Upper lobe of left lung (tissue), 6 donors: ENCODE results near the gene HHAT. TPM values are rescaled to one million over a fixed set of nuclear protein-coding genes. Genes with fewer than 3 reads are reported as not detected.
"Not testable (repeated sequence)": the region's sequence is repeated elsewhere in the genome, so short reads cannot be mapped to it uniquely, and the experiment has no call there.

Experiments used
- ATAC-seq, 2 donors: fragments of 200-7000 bp; cut with Tn5 transposase; one replicate each; pipeline ENCODE4 v1.9.1; 2022; ENCODE audit warnings: mild to moderate bottlenecking in 2 of 2, moderate library complexity in 2 of 2; ENCODE audit not compliant: low FRiP score in 2 of 2
- DNase-seq, 2 donors: peaks; one replicate each; pipeline ENCODE4 v3.0.0-alpha.2; 2019 to 2020
- H3K27ac ChIP-seq, 4 donors: fragments of 200-600 bp; sonication (generic); one replicate each; pipeline ENCODE4 v1.5.1; 2016 to 2019
- H3K27me3 ChIP-seq, 4 donors: fragments of 200-600 bp; sonication (generic); one replicate each; pipeline ENCODE4 v1.5.1; 2017 to 2019
- H3K36me3 ChIP-seq, 4 donors: fragments of 200-600 bp; sonication (generic); one replicate each; pipeline ENCODE4 v1.5.1; 2016 to 2019
- H3K4me1 ChIP-seq, 4 donors: fragments of 200-600 bp; sonication (generic); one replicate each; pipeline ENCODE4 v1.5.1; 2018 to 2019
- H3K4me3 ChIP-seq, 4 donors: fragments of 200-600 bp; sonication (generic); one replicate each; pipeline ENCODE4 v1.5.1; 2017 to 2019; ENCODE audit warnings: mild to moderate bottlenecking in 2 of 4, moderate library complexity in 1 of 4
- H3K9me3 ChIP-seq, 4 donors: fragments of 200-600 bp; sonication (generic); one replicate each; pipeline ENCODE4 v1.5.1; 2018 to 2019
- CTCF ChIP-seq, 6 experiments: fragments of 450-650 bp in 4 of 6; fragments of 200-600 bp in 2 of 6; sonication (generic) in 2 of 6; IDR thresholded peaks; one replicate each; pipeline ENCODE4 v1.5.1; 2016 to 2019; ENCODE audit warnings: antibody characterized with exemption in 6 of 6
- EP300 ChIP-seq, 4 donors: sonication (generic); formaldehyde crosslinking; IDR thresholded peaks; one replicate each; pipeline ENCODE4 v1.5.1; 2017; ENCODE audit warnings: antibody characterized with exemption in 4 of 4, control low read depth in 2 of 4
- POLR2A ChIP-seq, 4 donors: fragments of 450-650 bp; IDR thresholded peaks; one replicate each; pipeline ENCODE4 v1.5.1; 2016 to 2017; ENCODE audit warnings: antibody characterized with exemption in 4 of 4, mild to moderate bottlenecking in 2 of 4
- POLR2AphosphoS5 ChIP-seq, 2 donors: sonication (generic); formaldehyde crosslinking; IDR thresholded peaks; one replicate each; pipeline ENCODE4 v1.5.1; 2017; ENCODE audit warnings: antibody characterized with exemption in 2 of 2
- WGBS, 2 donors: methylation state at CpG; one replicate each; pipeline ENCODE4 v1.1.5; 2017 to 2018; 5-methylcytosine and 5-hydroxymethylcytosine counted together
- total RNA-seq, 6 donors: library from RNA; depleted of rRNA in 4 of 6; stranded (reverse); fragments of >200 nt in 4 of 6; gene quantifications; one replicate each; pipeline versions ENCODE4 v1.1.0 to v1.2.1, GENCODE V29; 2016 to 2021
- donor health status: DM: no; HTN: no; CAD: no; lungs with moderate emphysema.
- donor health status: DM: no; HTN: yes; CAD: no; lungs with severe emphysema.

Gene HHAT
- total RNA-seq, 6 donors from 2014 or later = 4.6 to 8.1 (median 5.7) TPM

GRCh38 chr1:210347112-210347511 is 18.4 kb downstream of the HHAT start:
- 82 to 92% methylated on average over 1 of the region's 1 CpG for WGBS, 2 donors
- Histone ChIP-seq H3K27ac (no peak overlapping the region), H3K9me3 (no peaks in the 10 kb centered on the region), H3K27me3 (no peaks in the 10 kb centered on the region), H3K36me3 (no peaks in the 10 kb centered on the region), H3K4me1 (peaks cover 0 to 7% (median 0%) of the 10 kb centered on the region in 4 donors), H3K4me3 (no peak overlapping the region)
- no peak for DNase-seq
- TF ChIP-seq POLR2A (IDR thresholded peaks at IDR 0.05) = no peak
- TF ChIP-seq EP300 (IDR thresholded peaks at IDR 0.05) = no peak
- no peak for TF ChIP-seq CTCF (IDR thresholded peaks at IDR 0.05)
- TF ChIP-seq POLR2AphosphoS5 (IDR thresholded peaks at IDR 0.05) = no peak
- no peak for ATAC-seq

GRCh38 chr1:210351496-210351895 is 22.8 kb downstream of the HHAT start:
- no peak for TF ChIP-seq CTCF (IDR thresholded peaks at IDR 0.05)
- no peak for TF ChIP-seq POLR2A (IDR thresholded peaks at IDR 0.05)
- TF ChIP-seq POLR2AphosphoS5 (IDR thresholded peaks at IDR 0.05) = no peak
- no peak for TF ChIP-seq EP300 (IDR thresholded peaks at IDR 0.05)
- Histone ChIP-seq H3K27me3 (no peaks in the 10 kb centered on the region), H3K27ac (no peak overlapping the region), H3K36me3 (no peaks in the 10 kb centered on the region), H3K4me3 (no peak overlapping the region), H3K9me3 (no peaks in the 10 kb centered on the region), H3K4me1 (no peaks in the 10 kb centered on the region)
- no peak for ATAC-seq
- 82 to 100% methylated on average over 1 to 3 of the region's 3 CpGs for WGBS, 2 donors
- DNase-seq = no peak

GRCh38 chr1:210352575-210352974 is 23.9 kb downstream of the HHAT start:
- Histone ChIP-seq H3K36me3 (no peaks in the 10 kb centered on the region), H3K9me3 (no peaks in the 10 kb centered on the region), H3K27me3 (no peaks in the 10 kb centered on the region), H3K4me1 (no peaks in the 10 kb centered on the region), H3K4me3 (no peak overlapping the region), H3K27ac (no peak overlapping the region)
- no peak for TF ChIP-seq CTCF (IDR thresholded peaks at IDR 0.05)
- no peak for TF ChIP-seq POLR2A (IDR thresholded peaks at IDR 0.05)
- no peak for TF ChIP-seq POLR2AphosphoS5 (IDR thresholded peaks at IDR 0.05)
- TF ChIP-seq EP300 (IDR thresholded peaks at IDR 0.05) = no peak
- no peak for ATAC-seq
- DNase-seq = no peak
- whole genome bisulfite sequencing, 2 donors = 79 to 90% methylated on average over 3 to 4 of the region's 4 CpGs

GRCh38 chr1:210354305-210354704 is 25.6 kb downstream of the HHAT start:
- ATAC-seq, DNase-seq, H3K4me1 ChIP-seq: not testable (repeated sequence)

GRCh38 chr1:210358626-210359025 is 29.9 kb downstream of the HHAT start:
- no peaks in the 10 kb centered on the region for H3K4me1 ChIP-seq
- TF ChIP-seq CTCF (IDR thresholded peaks at IDR 0.05) (no peak), EP300 (IDR thresholded peaks at IDR 0.05) (no peak), POLR2AphosphoS5 (IDR thresholded peaks at IDR 0.05) (no peak), POLR2A (IDR thresholded peaks at IDR 0.05) (no peak)
- no peak overlapping the region for H3K27ac ChIP-seq
- H3K36me3 ChIP-seq = no peaks in the 10 kb centered on the region
- H3K9me3 ChIP-seq = no peaks in the 10 kb centered on the region
- 60 to 64% methylated on average over 3 of the region's 3 CpGs for WGBS, 2 donors
- no peaks in the 10 kb centered on the region for H3K27me3 ChIP-seq
- DNase-seq (no peak), ATAC-seq (no peak)
- H3K4me3 ChIP-seq = no peak overlapping the region

More at GRCh38 chr1:210354305-210354704, 25.6 kb downstream of the HHAT start:
- H3K4me3 ChIP-seq, H3K27ac ChIP-seq, H3K36me3 ChIP-seq, H3K27me3 ChIP-seq, H3K9me3 ChIP-seq: not testable (repeated sequence)
- 95 to 96% methylated on average over 3 of the region's 3 CpGs for WGBS, 2 donors
